Ovary (tissue), 9 donors: ENCODE data around the gene KHDC4. TPM values are rescaled to one million over a fixed set of nuclear protein-coding genes. Genes with fewer than 3 reads are reported as not detected.

Experiments used
- DNase-seq, 5 donors: peaks; one replicate each; pipeline ENCODE4 v3.0.0-alpha.2; 2019 to 2020
- H3K27ac ChIP-seq, 2 donors: fragments of 200-600 bp; one replicate each; pipeline versions ENCODE4 v1.5.1 to v1.8.0; 2019 to 2022
- H3K27me3 ChIP-seq: fragments of 200-600 bp; one replicate; pipeline ENCODE4 v1.8.0; 2022
- H3K36me3 ChIP-seq: fragments of 200-600 bp; sonication (generic); one replicate; pipeline ENCODE4 v1.5.1; 2019
- H3K4me1 ChIP-seq: one replicate; pipeline ENCODE4 v1.8.1; 2013; ENCODE audit warnings: mild to moderate bottlenecking, moderate library complexity; ENCODE audit not compliant: insufficient read depth
- H3K4me3 ChIP-seq: fragments of 200-600 bp; sonication (generic); one replicate; pipeline ENCODE4 v1.5.1; 2017
- H3K9me3 ChIP-seq, 2 donors: fragments of 200-600 bp in 1 of 2; sonication (generic) in 1 of 2; one replicate each; pipeline versions ENCODE4 v1.5.1 to v1.8.1; 2013 to 2019; ENCODE audit warnings: mild to moderate bottlenecking in 1 of 2, moderate library complexity in 1 of 2
- CTCF ChIP-seq, 3 donors: fragments of 450-650 bp in 2 of 3; fragments of 200-600 bp in 1 of 3; IDR thresholded peaks; one replicate each; pipeline versions ENCODE4 v1.5.1 to v1.8.0; 2016 to 2022; ENCODE audit warnings: antibody characterized with exemption in 3 of 3, mild to moderate bottlenecking in 1 of 3
- EP300 ChIP-seq: sonication (generic); formaldehyde crosslinking; IDR thresholded peaks from one replicate; pipeline ENCODE4 v1.6.1; 2017; ENCODE audit warnings: antibody characterized with exemption
- POLR2A ChIP-seq: fragments of 450-650 bp; IDR thresholded peaks from one replicate; pipeline ENCODE4 v1.6.1; 2017; ENCODE audit warnings: antibody characterized with exemption, mild to moderate bottlenecking, moderate library complexity
- WGBS, 3 donors: extraction: QIAGEN DNeasy Blood & Tissue Kit in 1 of 3; methylation state at CpG; one replicate each; pipeline versions ENCODE4 v1.1.5 to v1.1.7; 2013 to 2017; 5-methylcytosine and 5-hydroxymethylcytosine counted together
- intact Hi-C, 4 donors: fragments of 100-400 bp; cut with DNase I; formaldehyde crosslinking; loops; one replicate each; pipeline versions ENCODE4 v1.11.0 to v1.15.1; 2022 to 2023
- polyA plus RNA-seq, 2 donors: library from polyadenylated mRNA; stranded (reverse); fragments of 200-250 nt in 1 of 2; fragments of 350-450 nt in 1 of 2; fragmentation: Illumina TruSeq in 1 of 2; extraction: RNeasy Lipid Tissue Mini Kit (QIAGEN cat#74804) in 1 of 2; gene quantifications; one replicate each; pipeline ENCODE4 v1.2.3, GENCODE V29; 2013 to 2014
- total RNA-seq, 7 donors: library from RNA; depleted of rRNA in 2 of 7; stranded (reverse); fragments of >200 nt in 2 of 7; fragmentation: NEBNext Ultra II Directional in 3 of 7; extraction: Animal tissue kit (Norgen Biotek cat#: 25700) in 3 of 7; gene quantifications; one replicate each; pipeline versions ENCODE4 v1.1.0 to v1.2.4, GENCODE V29; 2016 to 2023
- donor health status: DM: no; HTN: no; CAD: no; lungs with moderate emphysema.
- donor health status: DM: no; HTN: no; CAD: no.
- donor health status: Bipolar disorder and iron deficiency.
- donor health status: DM: yes; HTN: yes; CAD: no.
- donor health status: DM: no; HTN: no; CAD: no.
- donor health status: DM: yes; HTN: yes; CAD: no.

Gene KHDC4
- total and polyA plus RNA-seq, 9 donors = 35.4 to 61.1 (median 46.4) TPM

GRCh38 chr1:155952505-155952890 is 18.3 kb upstream of the KHDC4 start:
- no peaks in the 10 kb centered on the region for H3K4me1 ChIP-seq
- no peak for DNase-seq
- no peak for TF ChIP-seq POLR2A
- TF ChIP-seq EP300 = no peak
- no peak for TF ChIP-seq CTCF (IDR thresholded peaks at IDR 0.05)
- no peaks in the 10 kb centered on the region for H3K9me3 ChIP-seq
- no peaks in the 10 kb centered on the region for H3K27me3 ChIP-seq
- H3K27ac ChIP-seq = no peak overlapping the region
- H3K4me3 ChIP-seq = no peak overlapping the region
- no peaks in the 10 kb centered on the region for H3K36me3 ChIP-seq
- intact Hi-C loops = no loop called here
- 88 to 91% (median 89%) methylated on average over 13 of the region's 13 CpGs for WGBS, 3 donors

GRCh38 chr1:155951753-155952504 is 17.7 kb upstream of the KHDC4 start:
- no peak for DNase-seq

GRCh38 chr1:155950829-155951228 is 16.6 kb upstream of the KHDC4 start:
- H3K4me1 ChIP-seq = no peaks in the 10 kb centered on the region
- no peaks in the 10 kb centered on the region for H3K36me3 ChIP-seq
- intact Hi-C loops = no loop called here
- H3K9me3 ChIP-seq = no peaks in the 10 kb centered on the region
- no peak overlapping the region for H3K27ac ChIP-seq
- 95 to 97% (median 96%) methylated on average over 27 of the region's 27 CpGs for WGBS, 3 donors
- H3K4me3 ChIP-seq = no peak overlapping the region
- TF ChIP-seq EP300 (no peak), POLR2A (no peak)
- DNase-seq = no peak
- no peaks in the 10 kb centered on the region for H3K27me3 ChIP-seq

More at GRCh38 chr1:155951753-155952504, 17.7 kb upstream of the KHDC4 start:
- no peaks in the 10 kb centered on the region for H3K36me3 ChIP-seq
- TF ChIP-seq POLR2A = no peak
- no peak for TF ChIP-seq CTCF (IDR thresholded peaks at IDR 0.05)
- TF ChIP-seq EP300 = no peak
- no peaks in the 10 kb centered on the region for H3K27me3 ChIP-seq
- no peak overlapping the region for H3K27ac ChIP-seq
- H3K4me1 ChIP-seq = no peaks in the 10 kb centered on the region
- intact Hi-C loops = no loop called here
- WGBS, 3 donors = 80 to 90% (median 88%) methylated on average over 6 of the region's 6 CpGs
- no peaks in the 10 kb centered on the region for H3K9me3 ChIP-seq
- H3K4me3 ChIP-seq = no peak overlapping the region

DNA sequence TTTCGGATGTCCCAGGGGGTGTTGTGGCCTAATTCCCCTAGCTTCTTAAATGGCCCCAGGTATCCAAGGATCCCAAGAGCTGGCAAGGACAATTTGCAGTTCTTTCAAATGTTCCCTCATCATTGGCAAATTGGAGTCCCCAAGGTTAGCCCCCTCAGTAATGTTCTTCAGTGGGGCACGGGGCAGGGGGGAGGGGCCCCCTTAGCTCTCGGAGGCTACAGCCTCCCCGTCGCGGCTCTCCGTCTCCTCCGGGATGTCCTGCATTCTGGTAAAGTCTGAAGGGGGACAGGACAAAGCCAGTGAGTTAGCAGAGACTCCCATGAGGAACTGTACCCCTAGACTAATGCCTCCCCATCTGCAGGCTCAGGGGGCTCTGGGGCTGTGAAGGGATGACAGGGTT is 13.5 kb upstream of the KHDC4 start:
- Histone ChIP-seq H3K4me3 (no peak overlapping the region), H3K4me1 (no peaks in the 10 kb centered on the region), H3K9me3 (no peaks in the 10 kb centered on the region), H3K27me3 (no peaks in the 10 kb centered on the region), H3K36me3 (no peaks in the 10 kb centered on the region), H3K27ac (no peak overlapping the region)
- intact Hi-C loops = no loop called here
- no peak for DNase-seq
- WGBS, 3 donors = 86 to 88% (median 86%) methylated on average over 8 of the region's 8 CpGs
- TF ChIP-seq EP300 (no peak), POLR2A (no peak), CTCF (IDR thresholded peaks at IDR 0.05) (no peak)

DNA sequence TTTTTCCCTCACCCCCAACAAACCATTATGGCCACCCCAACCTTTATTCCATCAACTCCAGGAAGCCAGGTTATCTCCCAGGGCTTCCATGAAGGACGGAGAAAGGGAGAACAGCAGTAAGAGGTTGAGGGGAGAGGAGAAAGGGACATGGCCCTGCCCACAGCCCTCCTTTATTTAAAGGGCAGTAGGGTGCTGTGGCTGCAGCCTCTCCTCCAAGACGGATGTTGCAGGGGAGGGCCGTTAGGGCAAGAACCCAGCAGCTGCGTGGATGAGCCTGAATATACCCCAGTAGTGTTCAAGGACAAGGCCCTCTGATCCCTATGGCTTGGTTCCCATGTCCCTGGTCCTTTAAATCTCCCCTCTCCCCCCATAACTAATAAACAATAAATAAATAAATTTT is 13.1 kb upstream of the KHDC4 start:
- TF ChIP-seq EP300 = no peak
- TF ChIP-seq POLR2A = no peak
- H3K36me3 ChIP-seq = no peaks in the 10 kb centered on the region
- WGBS, 3 donors = 52 to 64% (median 60%) methylated on average over 4 of the region's 4 CpGs
- no peaks in the 10 kb centered on the region for H3K27me3 ChIP-seq
- H3K9me3 ChIP-seq = no peaks in the 10 kb centered on the region
- H3K4me1 ChIP-seq = no peaks in the 10 kb centered on the region
- H3K4me3 ChIP-seq = no peak overlapping the region
- H3K27ac ChIP-seq = no peak overlapping the region
- DNase-seq = no peak
- intact Hi-C loops = no loop called here
